Neural crest cell (in vitro differentiated cells): ENCODE results near the gene PSKH1. TPM values are rescaled to one million over a fixed set of nuclear protein-coding genes. Genes with fewer than 3 reads are reported as not detected.
A peak's percentile ranks its signal among the peaks of the same experiment; 100 is the strongest.

Source experiments
- DNase-seq: peaks from one replicate; pipeline ENCODE4 v3.0.0; 2021; ENCODE audit warnings: low read depth, mixed read lengths, low spot score
- H3K27ac Mint-ChIP-seq: one replicate; pipeline ENCODE4 v1.8.0; 2021; ENCODE audit warnings: mild to moderate bottlenecking, mixed read lengths; ENCODE audit not compliant: unreplicated experiment
- H3K27me3 Mint-ChIP-seq: 2 replicates; pipeline ENCODE4 v1.8.0; 2021; ENCODE audit warnings: low read depth, mild to moderate bottlenecking, mixed read lengths
- H3K36me3 Mint-ChIP-seq: 2 replicates; pipeline ENCODE4 v1.8.0; 2021; ENCODE audit warnings: low read depth, mild to moderate bottlenecking, mixed read lengths
- H3K4me1 Mint-ChIP-seq: 2 replicates; pipeline ENCODE4 v1.8.0; 2021; ENCODE audit warnings: mixed read lengths
- H3K4me3 Mint-ChIP-seq: one replicate; pipeline ENCODE4 v1.8.0; 2021; ENCODE audit warnings: mild to moderate bottlenecking, mixed read lengths
- H3K9me3 Mint-ChIP-seq: 2 replicates; pipeline ENCODE4 v1.8.0; 2021; ENCODE audit warnings: mixed read lengths
- total RNA-seq: library from RNA; stranded (reverse); gene quantifications from 2 replicates; pipeline ENCODE4 v1.2.1, GENCODE V29; 2021
- TF ChIP-seq, protein P1 (sequence below): fragments of 200-600 bp; sonication (generic); conservative IDR thresholded peaks from 2 replicates; pipeline ENCODE4 v1.5.0; 2021; ENCODE audit warnings: antibody characterized with exemption, mild to moderate bottlenecking

PSKH1 gene
- total RNA-seq, 1 donor from 2014 or later, result 41.5 TPM

DNA sequence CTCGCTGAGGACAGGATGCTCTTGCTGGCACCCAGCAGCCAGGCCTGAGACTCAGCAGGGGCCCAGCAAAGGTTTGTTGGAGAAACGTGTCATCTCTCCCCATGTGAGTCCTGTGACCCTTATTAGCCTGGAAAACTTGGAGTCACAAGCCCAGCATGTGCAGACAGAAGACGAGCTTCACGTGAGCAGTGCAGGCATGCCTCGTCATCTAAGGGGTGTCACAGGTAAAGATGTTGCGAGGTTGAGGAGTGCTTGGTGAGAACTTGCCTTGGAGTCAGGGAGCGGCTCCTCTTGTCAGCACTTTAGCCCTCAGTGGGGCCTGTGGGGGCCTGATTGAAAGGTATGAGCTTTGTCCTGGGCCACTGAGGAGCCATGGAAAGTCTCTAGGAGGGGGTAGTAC, 40.8 kb downstream of the PSKH1 start:
- H3K9me3 Mint-ChIP-seq, result no peaks in the 10 kb centered on the region
- TF ChIP-seq, protein P1, sequence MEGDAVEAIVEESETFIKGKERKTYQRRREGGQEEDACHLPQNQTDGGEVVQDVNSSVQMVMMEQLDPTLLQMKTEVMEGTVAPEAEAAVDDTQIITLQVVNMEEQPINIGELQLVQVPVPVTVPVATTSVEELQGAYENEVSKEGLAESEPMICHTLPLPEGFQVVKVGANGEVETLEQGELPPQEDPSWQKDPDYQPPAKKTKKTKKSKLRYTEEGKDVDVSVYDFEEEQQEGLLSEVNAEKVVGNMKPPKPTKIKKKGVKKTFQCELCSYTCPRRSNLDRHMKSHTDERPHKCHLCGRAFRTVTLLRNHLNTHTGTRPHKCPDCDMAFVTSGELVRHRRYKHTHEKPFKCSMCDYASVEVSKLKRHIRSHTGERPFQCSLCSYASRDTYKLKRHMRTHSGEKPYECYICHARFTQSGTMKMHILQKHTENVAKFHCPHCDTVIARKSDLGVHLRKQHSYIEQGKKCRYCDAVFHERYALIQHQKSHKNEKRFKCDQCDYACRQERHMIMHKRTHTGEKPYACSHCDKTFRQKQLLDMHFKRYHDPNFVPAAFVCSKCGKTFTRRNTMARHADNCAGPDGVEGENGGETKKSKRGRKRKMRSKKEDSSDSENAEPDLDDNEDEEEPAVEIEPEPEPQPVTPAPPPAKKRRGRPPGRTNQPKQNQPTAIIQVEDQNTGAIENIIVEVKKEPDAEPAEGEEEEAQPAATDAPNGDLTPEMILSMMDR, result no peak
- DNase-seq, result no peak
- H3K4me3 Mint-ChIP-seq, result peak overlapping the region; percentile 99
- peaks cover 3% of the 10 kb centered on the region for H3K36me3 Mint-ChIP-seq
- H3K27me3 Mint-ChIP-seq, result peaks cover 7% of the 10 kb centered on the region
- H3K27ac Mint-ChIP-seq, result no peak overlapping the region
- peaks cover 30% of the 10 kb centered on the region for H3K4me1 Mint-ChIP-seq

DNA sequence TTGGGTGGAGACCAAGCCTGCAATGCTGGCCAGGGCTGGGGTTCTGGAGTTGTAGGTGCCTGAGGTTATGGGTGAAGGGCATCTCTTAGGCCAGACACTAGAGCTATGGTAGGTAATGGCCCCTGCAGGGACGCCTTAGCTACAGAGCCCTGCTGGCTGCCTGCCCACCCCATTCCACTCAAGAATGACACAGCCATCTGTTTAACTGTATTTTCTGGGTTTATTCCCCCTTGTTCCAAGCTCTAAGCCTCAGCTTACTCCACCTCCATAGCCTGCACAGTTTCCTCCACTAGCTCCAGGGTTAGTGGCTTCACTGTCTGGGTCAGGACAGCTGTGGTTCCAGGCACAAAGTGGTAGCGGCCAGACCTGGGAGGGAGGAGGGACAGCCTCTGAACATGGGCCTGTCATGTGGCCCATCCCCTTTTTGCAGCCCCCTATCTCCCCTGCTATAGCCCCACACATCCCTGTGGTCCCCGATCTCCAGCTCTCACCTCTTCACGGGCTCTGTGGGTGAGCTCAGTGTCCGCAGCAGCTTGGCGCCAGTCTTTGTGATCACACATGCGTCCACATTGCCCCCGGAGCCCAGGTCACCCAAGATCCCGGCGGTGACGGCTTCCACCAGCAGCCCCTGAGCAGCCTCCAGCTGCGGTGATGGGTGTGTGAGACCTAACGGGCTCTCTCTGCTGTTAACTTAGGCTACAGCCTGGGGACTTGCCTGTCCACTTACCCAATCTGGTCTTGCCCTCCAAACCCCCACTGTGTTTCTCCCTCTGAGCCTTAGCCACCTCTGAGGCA, 41.4 kb downstream of the PSKH1 start:
- peaks cover 3% of the 10 kb centered on the region for H3K36me3 Mint-ChIP-seq
- peaks cover 30% of the 10 kb centered on the region for H3K4me1 Mint-ChIP-seq
- H3K27ac Mint-ChIP-seq, result peak overlapping the region; percentile 53
- H3K4me3 Mint-ChIP-seq, result peak overlapping the region; percentile 99
- DNase-seq, result no peak
- TF ChIP-seq, protein P1, result no peak
- no peaks in the 10 kb centered on the region for H3K9me3 Mint-ChIP-seq
- peaks cover 7% of the 10 kb centered on the region for H3K27me3 Mint-ChIP-seq

DNA sequence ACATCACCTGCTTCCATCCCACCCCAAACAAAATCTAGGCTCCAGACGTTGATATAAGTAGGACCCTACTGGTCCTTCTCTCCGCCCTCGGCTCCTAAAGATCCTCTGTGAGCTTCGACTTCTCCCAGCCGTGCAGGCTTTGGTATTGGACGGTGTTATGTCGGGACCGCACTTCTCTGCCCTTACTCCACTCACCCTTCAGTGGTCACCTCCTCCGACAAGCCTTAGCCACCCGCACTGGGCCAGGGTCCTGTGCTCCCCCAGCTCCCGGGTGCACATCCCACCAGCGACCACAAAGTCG, 42.0 kb downstream of the PSKH1 start:
- peaks cover 7% of the 10 kb centered on the region for H3K27me3 Mint-ChIP-seq
- peak overlapping the region; percentile 53 for H3K27ac Mint-ChIP-seq
- DNase-seq, result no peak
- TF ChIP-seq, protein P1, result no peak
- H3K4me3 Mint-ChIP-seq, result peak overlapping the region; percentile 99
- no peaks in the 10 kb centered on the region for H3K9me3 Mint-ChIP-seq
- H3K4me1 Mint-ChIP-seq, result peaks cover 30% of the 10 kb centered on the region
- H3K36me3 Mint-ChIP-seq, result peaks cover 3% of the 10 kb centered on the region

DNA sequence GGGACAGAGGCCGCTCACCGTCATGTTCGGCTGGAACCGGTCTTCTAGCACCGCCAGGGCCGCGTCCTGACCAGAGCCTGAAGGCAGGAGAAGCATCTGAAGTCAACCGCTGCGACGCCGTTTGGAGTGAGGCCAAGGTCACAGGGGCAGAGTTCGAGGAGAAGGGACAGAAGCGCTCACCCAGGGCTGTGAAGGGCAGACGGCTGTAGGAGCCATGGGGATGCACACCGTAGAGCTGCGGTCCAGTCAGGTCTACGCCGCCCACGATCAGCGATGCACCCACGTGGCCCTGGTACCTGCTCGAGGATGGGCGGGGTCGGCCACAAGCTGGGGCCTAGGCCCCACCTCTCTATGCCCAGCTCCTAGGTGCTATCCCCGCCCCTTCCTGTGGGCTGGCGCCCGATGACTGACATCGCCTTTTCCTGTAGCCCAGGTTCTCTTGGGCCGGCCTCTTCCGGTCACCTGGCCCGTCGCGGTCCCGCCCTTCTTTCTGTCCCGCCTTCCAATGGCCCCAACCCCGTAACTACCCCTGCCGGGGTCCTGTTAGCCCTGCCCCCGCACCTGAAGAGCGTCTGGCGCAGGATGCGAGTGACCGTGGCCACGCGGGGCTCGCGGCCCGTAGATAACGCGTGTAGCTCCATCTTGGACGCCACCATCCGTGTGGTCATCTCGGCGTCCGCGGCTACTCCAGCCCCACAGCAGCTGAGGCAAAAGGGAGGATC, 42.5 kb downstream of the PSKH1 start:
- peak overlapping the region; percentile 95 for H3K27ac Mint-ChIP-seq
- H3K4me1 Mint-ChIP-seq, result peaks cover 30% of the 10 kb centered on the region
- peak; percentile 73 for DNase-seq
- no peaks in the 10 kb centered on the region for H3K9me3 Mint-ChIP-seq
- peaks cover 3% of the 10 kb centered on the region for H3K36me3 Mint-ChIP-seq
- H3K27me3 Mint-ChIP-seq, result peaks cover 7% of the 10 kb centered on the region
- TF ChIP-seq, protein P1, result no peak
- H3K4me3 Mint-ChIP-seq, result peak overlapping the region; percentile 99

DNA sequence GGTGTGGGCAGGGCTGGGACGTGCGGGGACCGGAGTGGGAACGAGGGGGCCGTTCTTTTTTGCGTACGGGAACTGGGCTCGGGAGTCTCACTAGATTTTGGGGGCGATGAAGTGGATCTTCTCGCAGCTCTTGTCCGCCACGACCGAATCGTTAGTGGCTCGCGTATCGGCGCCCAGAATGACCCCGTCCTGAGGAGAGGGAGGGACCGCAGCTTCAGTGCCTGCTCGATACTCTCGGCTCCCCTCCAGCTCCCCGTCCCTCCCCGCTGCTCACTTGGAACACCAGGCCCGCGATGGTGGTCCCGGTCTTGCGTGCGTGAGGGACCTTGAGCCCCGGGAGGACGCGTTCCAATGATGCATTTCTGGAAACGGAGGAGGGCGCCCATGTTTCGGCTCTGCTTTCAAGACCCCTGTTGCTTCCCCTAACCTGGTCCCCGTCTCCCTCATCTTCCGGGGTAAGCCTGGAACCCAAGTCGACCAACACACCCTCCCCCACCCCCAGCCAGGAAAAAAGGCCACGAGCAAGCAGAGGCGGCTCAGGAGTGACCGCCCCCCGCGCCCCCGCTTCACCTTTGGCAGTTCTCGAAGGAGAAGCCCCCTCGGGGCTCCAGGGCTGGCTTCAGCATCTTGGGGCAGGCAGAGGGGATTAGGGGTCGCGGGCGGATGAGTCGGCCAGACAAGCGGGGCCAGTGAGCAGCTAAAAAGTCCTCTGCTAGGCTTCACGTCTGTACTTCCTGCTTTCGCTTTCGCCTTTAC, 43.2 kb downstream of the PSKH1 start, which contains the start of gene PSMB10:
Gene PSMB10, minus strand, starts transcription at position 727 of the 756 bp plus-strand sequence. Its CDS starts 101 bp downstream, at position 626.
- H3K4me1 Mint-ChIP-seq, result peaks cover 30% of the 10 kb centered on the region
- TF ChIP-seq, protein P1, result no peak
- H3K36me3 Mint-ChIP-seq, result peaks cover 3% of the 10 kb centered on the region
- no peaks in the 10 kb centered on the region for H3K9me3 Mint-ChIP-seq
- H3K27me3 Mint-ChIP-seq, result peaks cover 7% of the 10 kb centered on the region
- DNase-seq, result no peak
- peak within 1 kb of the TSS; percentile 95 for H3K27ac Mint-ChIP-seq
- H3K4me3 Mint-ChIP-seq, result peak within 1 kb of the TSS; percentile 99
